ENCODE measurements around the gene WDFY3.

Gene WDFY3

DNA sequence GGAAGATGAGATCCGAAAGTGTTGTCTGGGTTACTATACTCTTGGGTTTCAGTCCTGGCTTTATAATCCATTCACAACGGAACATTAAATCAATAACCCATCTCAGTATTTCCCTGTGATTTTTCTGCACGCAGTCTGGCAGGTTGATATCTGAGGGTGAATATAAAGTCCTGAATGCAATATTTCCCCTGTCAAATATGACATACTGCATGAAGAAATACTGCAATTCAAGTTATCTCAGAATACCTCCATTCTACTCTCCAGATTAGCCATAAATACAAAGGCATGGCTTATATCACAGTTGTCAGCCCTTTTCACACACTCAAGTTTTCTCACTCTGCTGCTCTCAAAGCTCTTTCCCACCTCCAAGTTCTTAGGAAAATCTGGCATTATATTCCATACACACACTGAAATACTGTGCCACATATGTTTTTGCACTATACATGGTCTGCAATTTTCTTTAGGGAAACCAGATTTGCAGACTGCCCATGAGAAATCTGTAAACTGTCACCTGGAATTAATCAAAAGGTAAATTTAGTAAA is 64.7 kb downstream of the WDFY3 start:
- DNase-seq, result no peak

DNA sequence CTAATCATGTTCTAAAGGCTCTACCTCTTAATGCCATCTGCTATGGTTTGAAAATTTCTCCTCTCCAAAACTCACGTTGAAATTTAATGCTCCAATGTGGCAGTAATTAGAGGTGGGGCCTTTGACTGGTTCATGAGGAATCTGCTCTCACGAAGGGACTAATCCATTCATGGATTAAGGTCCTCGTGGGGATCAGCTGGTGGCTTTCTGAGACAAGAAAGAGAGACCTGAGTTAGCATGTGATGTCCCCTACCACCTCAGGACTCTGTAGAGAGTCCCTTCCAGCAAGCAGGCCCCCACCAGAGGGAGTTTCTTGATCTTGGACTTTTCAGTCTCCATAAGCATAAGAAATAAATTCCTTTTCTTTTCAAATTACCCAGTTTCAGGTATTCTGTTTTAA is 65.3 kb downstream of the WDFY3 start:
- no peak for DNase-seq

DNA sequence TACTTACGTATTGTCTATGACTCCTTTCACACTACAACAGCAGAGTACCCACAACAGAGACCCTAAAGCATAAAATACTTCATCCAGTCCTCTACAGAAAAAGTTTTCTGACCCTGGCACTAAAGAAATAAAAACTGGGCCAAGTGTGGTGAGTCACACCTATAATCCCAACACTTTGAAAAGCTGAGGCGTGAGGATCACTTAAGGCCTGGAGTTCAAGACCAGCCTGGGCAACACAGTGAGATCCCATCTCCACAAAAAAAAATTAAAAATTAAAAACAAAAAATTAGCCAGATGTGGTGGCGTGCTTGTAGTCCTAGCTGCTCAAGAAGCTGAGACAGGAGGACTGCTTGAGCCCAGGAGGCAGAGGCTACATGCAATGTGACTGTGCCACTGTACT is 66.9 kb downstream of the WDFY3 start:
- DNase-seq, result no peak

DNA sequence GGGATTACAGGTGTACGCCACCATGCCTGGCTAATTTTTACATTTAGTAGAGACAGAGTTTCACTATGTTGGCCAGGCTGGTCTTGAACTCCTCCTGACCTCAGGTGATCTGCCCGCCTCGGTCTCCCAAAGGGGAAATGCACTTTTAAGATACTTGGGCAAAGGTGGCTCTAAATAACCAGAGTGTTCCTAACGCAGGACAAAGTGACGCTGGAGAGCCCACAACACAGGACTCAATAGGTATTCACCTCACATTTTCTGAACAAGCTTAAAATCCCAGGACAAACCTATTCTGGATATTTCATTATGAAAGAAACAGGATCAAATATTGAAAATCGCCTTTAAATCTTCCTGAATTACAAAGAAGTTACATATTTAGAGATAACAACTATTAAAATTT is 69.0 kb downstream of the WDFY3 start:
- no peak for DNase-seq

DNA sequence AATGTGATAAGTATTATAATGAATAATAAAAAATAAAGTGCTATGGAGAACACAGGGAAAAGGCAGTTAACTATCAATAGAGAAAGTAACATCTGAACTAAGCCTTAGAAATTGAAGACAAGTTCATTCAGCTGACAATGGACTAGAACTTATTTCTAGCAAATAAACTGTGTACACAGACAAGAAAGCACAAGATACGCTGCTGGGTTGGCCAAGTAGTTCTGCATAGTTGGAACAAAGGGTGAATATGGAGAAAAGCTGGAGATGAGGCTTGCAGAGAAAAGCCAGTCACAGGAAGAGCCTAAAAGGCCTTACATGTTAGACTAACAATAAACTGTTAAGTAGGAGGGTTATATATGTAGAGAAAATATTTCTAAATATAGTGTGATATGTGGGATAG is 71.2 kb downstream of the WDFY3 start:
- no peak for DNase-seq

DNA sequence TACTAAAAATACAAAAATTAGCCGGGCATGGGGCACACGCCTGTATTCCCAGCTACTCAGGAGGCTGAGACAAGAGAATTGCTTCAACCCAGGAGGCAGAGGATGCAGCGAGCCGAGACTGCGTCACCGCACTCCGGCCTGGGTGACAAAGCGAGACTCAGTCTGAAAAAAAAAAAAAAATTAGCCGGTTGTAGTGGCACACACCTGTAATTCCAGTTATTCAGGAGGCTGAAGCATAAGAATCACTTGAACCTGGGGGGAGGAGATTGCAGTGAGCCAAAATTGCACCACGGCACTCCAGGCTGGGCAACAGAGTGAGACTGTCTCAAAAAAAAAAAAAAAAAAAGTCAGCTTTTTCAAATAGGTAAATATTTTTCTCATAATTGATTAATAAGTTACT is 71.9 kb downstream of the WDFY3 start:
- DNase-seq, result no peak

DNA sequence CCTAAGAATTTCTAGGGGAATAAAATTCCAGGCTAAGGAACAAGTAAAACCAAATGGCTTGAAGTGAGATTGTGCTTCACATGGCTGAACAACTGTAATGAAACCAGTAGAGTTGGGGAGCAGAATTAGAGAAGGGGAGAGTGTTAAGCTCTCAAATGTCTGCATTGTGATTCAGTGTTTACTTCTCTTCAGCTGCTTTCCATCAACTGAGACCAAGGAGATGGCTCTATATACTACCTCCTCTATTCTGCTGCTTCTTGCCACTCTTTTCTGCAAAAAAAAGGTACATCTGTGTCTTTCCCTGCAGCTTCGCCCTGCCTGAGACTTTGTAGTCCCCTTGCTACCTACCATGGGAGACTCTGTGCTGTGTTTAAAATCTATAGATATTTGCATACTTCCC is 73.5 kb downstream of the WDFY3 start:
- no peak for DNase-seq

DNA sequence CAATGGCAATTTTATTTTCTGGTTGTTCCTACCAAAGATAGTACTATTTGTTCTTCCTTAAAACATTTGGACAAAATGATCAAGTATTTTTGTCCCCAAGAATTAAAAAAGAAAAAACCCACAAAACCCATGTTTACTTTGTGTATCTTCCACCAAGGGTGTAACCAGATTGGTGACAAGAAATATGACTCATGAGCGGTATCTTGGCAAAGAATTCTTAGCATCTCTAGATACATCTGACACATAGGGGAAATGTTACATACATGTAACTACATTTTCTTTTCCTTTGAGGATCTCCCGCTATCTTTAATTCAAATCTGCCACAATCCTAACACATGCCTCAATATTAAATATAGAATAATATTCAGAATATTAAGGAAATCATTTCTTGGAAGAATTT is 78.7 kb downstream of the WDFY3 start:
- DNase-seq, result no peak

DNA sequence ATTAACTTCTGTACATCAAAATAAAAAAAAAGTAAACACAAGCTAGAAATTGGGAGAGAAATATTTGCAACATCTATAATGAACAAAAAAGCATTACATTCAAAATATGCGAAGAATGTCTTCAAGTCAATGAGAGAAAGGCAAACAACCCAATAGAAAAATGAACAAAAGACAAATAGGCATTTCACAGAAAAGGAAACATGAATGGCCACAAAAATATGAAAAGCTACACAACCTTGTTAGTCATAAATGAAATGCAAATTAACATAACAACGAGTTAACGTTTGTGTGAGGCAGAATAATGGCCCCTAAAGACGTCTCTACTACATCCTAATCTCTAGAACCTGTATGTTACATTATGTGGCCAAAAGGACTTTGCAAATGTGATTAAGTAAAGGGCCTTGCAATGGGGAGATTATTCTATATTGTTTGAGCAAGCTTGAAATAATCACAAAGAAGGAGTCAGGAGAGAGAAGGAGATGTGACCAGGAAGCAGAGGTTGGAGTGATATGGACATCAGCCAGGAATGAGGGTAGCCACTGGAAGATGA is 86.8 kb downstream of the WDFY3 start:
- DNase-seq, result no peak

DNA sequence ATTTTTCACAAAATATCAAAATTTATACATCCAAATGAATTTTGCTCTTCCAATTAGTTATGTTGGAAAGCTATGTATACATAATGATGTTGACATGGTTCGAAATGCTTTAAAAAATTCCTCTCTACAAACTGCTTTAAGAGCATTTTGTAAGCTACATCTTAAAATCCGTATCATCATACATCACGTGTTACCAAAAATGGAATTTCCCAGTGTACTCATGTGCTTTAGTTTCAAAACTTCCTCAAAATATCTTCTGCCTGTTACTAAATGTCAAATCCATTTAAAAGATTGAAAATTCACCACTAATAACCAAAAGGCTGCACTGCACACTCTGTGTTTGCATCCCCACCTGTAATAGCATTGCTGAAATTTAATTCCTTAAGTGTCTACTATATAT is 87.9 kb downstream of the WDFY3 start:
- DNase-seq, result no peak

DNA sequence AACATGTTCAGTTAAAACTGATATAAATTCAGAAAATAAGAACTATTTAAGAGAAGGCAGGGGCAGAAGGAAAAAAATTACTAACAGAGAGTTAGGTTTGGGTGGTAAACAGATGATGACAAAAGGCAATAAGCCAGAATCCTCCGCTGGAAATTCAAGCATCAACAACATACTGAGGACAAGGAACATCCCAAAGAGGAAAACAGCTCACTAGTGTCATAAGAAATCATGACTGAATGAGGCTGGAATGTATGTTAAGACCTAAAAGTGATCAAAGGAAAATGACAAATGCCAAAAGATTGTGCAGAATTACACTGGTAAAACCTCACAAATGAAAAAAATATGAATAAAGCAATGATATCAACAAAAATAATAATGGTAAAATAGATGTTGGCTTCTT is 88.4 kb downstream of the WDFY3 start:
- DNase-seq, result no peak

DNA sequence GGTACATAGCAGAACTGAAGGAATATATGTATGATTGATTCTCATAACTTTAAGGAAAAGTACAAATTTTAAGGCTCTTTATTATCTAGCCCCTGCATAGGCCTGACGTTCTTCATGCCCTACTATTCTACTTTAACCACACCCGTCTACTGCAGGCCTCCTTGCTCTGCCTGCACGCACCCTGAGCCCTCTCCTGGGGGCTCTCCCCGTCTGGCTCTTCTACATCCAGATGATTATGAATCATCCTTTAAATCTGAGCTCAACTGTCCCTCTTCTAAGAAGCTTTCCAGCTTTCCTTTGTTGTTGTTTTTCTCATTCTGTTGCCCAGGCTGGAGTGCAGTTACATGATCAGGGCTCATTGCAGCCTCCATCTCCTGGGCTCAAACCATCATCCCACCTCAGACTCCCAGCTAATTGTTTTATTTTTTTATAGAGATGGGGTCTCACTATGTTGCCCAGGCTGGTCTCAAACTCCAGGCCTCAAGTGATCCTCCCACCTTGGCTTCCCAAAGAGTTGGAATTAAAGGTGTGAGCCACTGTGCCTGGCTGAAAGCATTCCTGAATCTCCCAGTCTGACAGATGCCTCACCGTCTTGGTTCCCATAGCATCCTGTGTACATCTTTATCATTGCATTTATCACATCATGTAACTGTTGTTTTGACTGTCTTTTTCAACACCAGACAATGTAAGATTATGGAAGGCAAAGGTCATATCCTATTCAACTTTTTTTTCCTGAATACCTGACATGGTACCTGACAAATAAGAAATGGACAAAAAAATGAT is 89.2 kb downstream of the WDFY3 start:
- DNase-seq, result no peak

DNA sequence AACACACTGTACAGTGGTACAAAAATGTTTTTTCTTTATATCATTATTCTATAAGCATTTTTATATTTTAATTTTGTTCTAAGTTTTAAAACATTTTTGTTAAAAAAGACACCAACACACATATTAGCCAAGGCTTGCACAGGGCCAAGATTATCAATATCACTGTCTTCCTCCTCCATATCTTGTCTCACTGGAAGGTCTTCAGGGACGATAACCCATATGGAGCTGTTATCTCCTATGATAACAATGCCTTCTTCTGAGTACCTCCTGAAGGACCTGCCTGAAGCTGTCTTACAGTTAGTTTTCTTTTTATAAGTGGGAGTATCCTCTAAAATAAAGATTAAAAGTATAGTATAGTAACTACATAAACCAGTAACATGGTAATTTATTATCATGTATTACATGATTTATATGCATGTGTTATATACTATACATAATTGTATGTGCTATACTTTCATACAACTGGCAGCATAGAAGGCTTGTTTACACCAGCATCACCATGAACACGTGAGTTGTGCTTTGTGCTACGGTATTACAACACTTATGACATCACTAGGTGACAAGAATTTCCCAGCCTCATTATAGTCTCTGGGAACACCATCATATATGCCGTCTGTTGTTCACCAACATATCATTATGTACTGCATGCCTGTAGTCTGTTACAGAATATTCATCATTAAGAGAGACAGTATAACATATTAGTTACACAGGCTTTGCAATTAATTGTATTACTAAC is 90.7 kb downstream of the WDFY3 start:
- DNase-seq, result no peak

DNA sequence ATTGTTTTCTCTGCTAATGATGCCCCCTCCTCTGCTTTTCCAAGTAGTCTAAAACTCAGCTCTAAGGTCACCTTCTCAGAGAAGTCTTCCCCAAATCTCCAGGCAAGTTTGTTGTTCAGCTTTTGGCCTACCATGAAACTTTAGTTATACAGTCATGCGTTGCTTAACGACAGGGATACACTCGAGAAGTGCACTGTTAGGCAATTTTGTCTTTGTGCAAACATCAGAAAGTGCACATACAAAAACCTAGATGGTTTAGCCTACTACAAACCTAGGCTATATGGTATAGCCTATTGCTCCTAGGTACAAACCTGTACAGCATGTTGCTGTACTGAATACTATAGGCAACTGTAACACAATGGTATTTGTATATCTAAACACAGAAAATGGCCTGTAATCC is 91.9 kb downstream of the WDFY3 start:
- DNase-seq, result no peak

DNA sequence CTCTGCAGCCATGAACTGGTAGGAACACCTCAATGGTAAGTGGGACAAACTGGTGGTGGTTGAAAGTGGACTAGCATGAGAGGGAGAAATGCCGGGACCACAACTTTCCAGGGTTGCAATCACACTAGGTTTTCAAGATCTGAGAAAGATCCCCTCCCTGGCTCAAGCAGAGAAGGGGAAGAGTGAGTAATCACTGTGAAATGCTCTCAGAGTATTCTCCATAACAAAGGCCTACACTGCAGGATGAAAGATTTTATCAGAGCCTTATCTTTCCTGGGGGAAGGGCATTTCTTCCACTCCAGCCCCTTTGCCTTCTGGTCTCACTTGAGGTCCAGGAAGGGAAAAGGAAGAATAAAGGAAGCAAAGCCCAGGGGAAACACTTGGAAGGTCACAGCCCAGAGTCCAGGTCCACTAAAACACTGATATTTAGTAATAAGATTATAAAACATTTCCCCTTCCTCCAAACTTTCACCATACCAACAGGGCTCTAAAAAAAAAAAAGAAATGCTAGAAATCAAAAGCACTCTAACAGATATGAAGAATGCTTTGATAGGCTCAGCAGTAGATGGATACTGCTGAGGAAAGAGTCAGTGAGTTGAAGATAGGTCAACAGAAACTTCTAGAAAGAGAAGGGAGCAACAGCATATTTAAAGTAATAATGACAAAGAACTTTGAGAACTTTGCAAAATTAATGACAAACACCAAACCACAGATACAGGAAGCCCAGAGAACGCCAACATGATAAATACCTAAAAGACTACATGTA is 95.9 kb downstream of the WDFY3 start:
- no peak for DNase-seq

DNA sequence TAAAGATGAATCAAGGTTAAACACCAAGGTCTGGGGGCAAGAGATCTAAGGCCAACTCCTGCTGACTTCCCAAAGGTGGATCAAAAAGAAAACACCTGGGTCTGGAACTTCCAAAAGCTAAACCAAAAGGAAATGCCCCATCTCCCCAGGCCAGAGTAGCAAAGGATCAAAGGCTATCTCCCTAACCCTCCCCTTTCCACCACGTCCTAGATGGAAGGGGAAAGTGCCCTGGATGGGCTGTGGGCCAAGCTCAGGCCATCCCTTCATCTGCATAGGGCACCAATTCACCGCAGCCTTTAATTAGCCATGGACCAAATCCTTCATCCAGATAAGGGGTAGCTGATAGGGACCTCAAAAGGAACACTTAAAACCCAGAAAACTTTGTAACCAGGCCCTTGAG is 100.2 kb downstream of the WDFY3 start:
- DNase-seq, result no peak

DNA sequence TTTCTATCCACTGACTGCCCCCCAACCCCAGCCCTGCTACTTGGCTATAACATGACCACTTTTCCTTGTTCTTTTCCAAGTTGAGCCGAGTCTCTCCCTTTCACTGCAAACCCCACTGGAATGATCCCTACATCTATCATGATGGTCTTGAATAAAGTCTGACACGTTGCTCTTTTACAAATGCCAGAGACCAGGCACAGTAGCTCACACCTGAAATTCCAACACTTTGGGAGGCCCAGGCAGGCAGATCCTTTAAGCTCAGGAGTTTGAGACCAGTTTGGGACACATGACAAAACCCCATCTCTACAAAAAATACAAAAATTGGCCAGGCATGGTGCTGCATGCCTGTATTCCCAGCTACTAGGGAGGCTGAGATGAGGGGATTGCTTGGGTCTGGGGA is 100.9 kb downstream of the WDFY3 start:
- DNase-seq, result no peak

DNA sequence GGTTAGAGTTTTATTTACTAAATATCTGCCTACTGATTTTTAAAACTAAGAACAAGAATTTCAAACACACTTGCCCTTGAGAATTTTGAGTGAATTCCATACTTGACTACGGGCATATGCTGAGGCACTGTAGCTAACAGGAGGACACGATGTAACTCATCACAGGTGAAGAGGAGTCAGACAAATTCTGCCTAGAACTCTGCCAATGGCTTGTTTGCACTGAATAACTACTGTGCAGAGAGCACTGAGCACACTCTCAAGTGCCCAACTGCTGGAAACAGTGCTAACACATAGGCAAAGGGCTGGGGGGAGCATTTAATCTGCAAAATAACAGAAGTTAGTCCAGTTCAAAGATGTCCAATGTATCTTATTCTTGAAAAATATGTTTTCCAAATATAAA is 104.4 kb downstream of the WDFY3 start:
- no peak for DNase-seq

DNA sequence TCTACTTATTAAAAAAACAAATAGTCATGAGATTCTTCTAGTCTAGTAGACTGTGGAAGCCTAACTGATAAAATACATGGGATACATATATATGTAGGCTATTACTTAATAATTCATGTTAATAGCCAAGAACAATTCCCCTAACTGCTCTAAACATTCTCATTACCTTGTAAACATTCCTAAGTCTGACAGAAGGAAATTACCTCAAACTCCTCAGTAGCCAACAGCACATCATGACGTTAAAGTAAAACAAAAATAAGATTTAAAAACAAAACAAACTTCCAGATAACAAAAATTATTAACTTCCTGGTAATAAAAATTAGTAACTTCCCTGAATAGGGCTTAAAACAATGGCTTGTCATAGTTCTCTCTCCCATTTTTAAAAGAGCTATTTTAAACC is 109.2 kb downstream of the WDFY3 start:
- DNase-seq, result no peak

DNA sequence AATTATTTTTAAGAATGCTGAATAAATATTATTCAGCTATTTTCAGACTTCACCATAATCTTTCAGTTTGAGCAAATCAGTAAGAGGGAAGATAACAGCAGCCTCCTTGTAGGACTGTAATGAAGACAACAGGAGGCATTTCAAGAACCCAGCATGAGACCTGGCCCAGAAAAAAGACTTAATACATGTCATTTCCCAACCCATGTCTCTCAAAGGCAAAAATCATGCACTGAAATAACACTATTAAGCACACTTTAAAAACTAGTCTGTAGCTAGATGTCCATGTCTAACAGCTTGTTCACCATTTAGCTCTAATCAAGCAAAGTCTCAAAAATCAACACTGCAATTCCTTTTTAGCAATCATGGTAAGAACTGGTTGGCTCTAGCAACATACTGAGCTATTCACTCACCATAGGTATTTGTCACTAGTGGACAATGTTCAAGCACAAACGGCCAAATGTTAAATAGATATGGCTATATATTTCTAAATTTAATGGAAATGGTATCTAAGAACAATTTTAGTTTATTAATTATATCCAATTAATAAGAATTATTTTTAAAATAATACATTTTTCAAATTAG is 109.9 kb downstream of the WDFY3 start:
- no peak for DNase-seq

DNA sequence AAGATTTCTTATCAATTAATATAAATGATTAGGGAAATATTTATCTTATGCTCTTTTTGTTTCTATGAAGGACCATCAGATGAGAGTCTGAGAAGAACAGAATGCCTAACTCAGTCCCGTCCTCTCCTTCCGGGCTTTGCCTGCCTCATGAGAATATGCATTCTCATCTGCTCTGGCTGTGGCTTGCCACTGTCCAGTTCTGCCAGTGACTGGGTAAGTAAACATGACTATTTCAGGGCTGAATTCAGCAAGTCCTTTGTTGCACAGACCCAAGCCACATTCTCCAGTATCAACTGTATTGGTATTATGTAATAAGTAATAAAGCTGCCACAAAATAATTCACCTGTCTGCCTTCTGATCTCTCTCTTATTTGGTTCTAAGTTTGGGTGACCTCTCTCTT is 110.7 kb downstream of the WDFY3 start:
- DNase-seq, result no peak

DNA sequence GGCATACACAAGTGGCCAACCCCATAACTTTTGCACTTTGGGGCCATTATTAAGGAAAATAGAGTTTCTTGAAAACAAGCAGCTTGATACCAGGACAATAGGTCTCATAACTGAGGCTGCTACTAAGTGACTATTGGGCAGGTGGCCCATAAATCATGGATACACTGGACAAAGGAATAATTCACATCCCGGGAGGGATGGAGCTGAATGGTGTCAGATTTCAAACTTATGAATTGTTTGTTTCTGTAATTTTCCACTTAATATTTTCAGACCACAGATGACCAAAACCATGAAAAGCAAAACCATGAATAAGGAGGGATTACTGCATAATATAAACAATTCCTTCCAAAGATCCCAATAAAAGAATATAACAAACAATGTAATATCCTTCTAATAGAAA is 114.4 kb downstream of the WDFY3 start:
- DNase-seq, result no peak

DNA sequence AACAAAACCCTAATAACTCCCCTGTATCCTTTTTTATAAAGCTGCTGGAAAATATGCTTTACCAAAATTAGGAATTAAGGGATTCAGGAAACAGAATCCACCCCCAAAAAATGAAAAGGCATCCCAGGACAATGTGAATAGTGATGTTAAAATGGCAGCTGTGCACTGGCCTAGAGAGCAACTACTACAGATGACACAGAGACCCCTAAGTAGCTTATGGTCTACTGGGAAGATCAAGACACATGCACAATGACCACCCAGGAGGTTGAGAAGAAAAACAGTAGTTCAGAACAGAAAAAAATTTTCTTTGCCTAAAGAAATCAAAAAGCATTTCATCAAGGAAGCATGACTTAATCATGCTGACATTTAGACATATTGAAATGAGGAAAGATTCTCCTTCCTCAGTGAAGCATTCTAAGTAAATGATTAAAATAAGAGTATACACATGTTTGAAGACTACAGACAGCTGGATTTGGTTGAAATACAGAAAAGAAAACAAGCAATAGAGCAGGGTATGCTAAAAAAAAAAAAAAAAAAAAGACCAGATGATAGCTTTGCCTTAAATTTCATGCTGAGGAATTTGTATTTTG is 117.3 kb downstream of the WDFY3 start:
- no peak for DNase-seq

All from NCI-H1436 treated with DMSO at 0.1 percent for 48 hours (cell line).